ENCODE measurements around the gene PROC. TPM values are rescaled to one million over a fixed set of nuclear protein-coding genes. Genes with fewer than 3 reads are reported as not detected.

PROC gene
- total and polyA plus RNA-seq, 2 of the 8 experiments (the other 6 are each of a cell fraction or from before 2014, with no cell fraction given) = 1.5 to 1.6 TPM

- CTCF ChIA-PET (ENCODE audit: partially characterized antibody) = interaction anchor here (0.9 to 7.4 kb wide), 13 partner anchors 7 to 222 kb away, joined by 3 to 74 read pairs (median 4); no protein-coding TSS in a partner anchor
- H4K5ac ChIP-seq (ENCODE audit: insufficient read length, low read depth, low read length) = no peak overlapping the region
- no peak overlapping the region for H2AFZ ChIP-seq (ENCODE audit: low read length)
- no peak overlapping the region for H2BK20ac ChIP-seq (ENCODE audit: low read length)
- no peak overlapping the region for H3K4me3 ChIP-seq (ENCODE audit: extremely low read depth in 1 of 4, insufficient read depth in 2 of 4, low read depth in 3 of 4, low read length in 4 of 4)
- H3K27me3 ChIP-seq (replicated peaks in 1 of 4; ENCODE audit: control insufficient read depth in 3 of 4, extremely low read depth in 1 of 4, insufficient read depth in 3 of 4, low read length in 3 of 4) = peaks cover 1 to 61% (median 46%) of the 10 kb centered on the region in 4 experiments
- H3K4me2 ChIP-seq (ENCODE audit: insufficient read depth in 1 of 2, low read depth in 2 of 2, low read length in 2 of 2) = no peak overlapping the region
- H3K14ac ChIP-seq (ENCODE audit: insufficient read length) = no peak overlapping the region
- peaks cover 16% of the 10 kb centered on the region for H3K23me2 ChIP-seq (ENCODE audit: low read depth, low read length)
- H3K56ac ChIP-seq (replicated peaks; ENCODE audit: insufficient read length, low read depth, low read length) = no peak overlapping the region
- POLR2A ChIA-PET (ENCODE audit: partially characterized antibody) = no interaction called here
- no peak overlapping the region for H3K18ac ChIP-seq (ENCODE audit: extremely low read depth, low read length)
- H2BK5ac ChIP-seq (ENCODE audit: low read depth, low read length) = no peak overlapping the region
- no peak overlapping the region for H4K91ac ChIP-seq (replicated peaks; ENCODE audit: insufficient read length, low read length)
- H2AK5ac ChIP-seq (ENCODE audit: low read depth, low read length) = no peak overlapping the region
- DNase-seq (ENCODE audit: low read depth in 1 of 2, low spot score in 2 of 2) = no peak
- no peak overlapping the region for H3K4ac ChIP-seq (replicated peaks; ENCODE audit: insufficient read length, low read depth, low read length)
- WGBS, 2 experiments (ENCODE audit: extremely low coverage in 1 of 2, insufficient coverage in 1 of 2, insufficient read length in 1 of 2, insufficient replicate concordance in 2 of 2, low coverage in 1 of 2, low lambda C conversion rate in 2 of 2, missing lambda C conversion rate in 1 of 2) = 88% methylated on average over 14 of the region's 15 CpGs; no CpG with 5 or more reads in 1 of the 2 experiments
- no peak overlapping the region for H2BK120ac ChIP-seq (replicated peaks; ENCODE audit: low read depth, low read length)
- no peak overlapping the region for H2BK12ac ChIP-seq (ENCODE audit: low read depth, low read length)
- H3K9ac ChIP-seq (replicated peaks in 1 of 4; ENCODE audit: extremely low read depth in 1 of 4, low read depth in 3 of 4, low read length in 3 of 4) = no peak overlapping the region
- H4K20me1 ChIP-seq (replicated peaks in 1 of 2; ENCODE audit: control insufficient read depth in 1 of 2, insufficient read depth in 2 of 2, low read length in 2 of 2) = peaks cover 0 to 2% of the 10 kb centered on the region in 2 experiments
- no peak overlapping the region for H2BK15ac ChIP-seq (ENCODE audit: low read length)
- H4K8ac ChIP-seq (ENCODE audit: extremely low read depth, insufficient read depth, low read length) = no peak overlapping the region
- no peaks in the 10 kb centered on the region for H3K9me3 ChIP-seq (ENCODE audit: insufficient read depth in 2 of 2, low read depth in 1 of 2, low read length in 1 of 2)
- H3K23ac ChIP-seq (ENCODE audit: insufficient read length) = no peak overlapping the region
- H3K4me1 ChIP-seq (replicated peaks in 1 of 4; ENCODE audit: control insufficient read depth in 3 of 4, insufficient read depth in 4 of 4, low read length in 3 of 4) = peaks cover 0 to 9% (median 2%) of the 10 kb centered on the region in 4 experiments; a peak in 4 of 7 replicates
- no peaks in the 10 kb centered on the region for H3K36me3 ChIP-seq (ENCODE audit: control insufficient read depth in 2 of 4, insufficient read depth in 4 of 4, low read length in 3 of 4)
- no peaks in the 10 kb centered on the region for H3K79me1 ChIP-seq (ENCODE audit: low read depth, low read length)
- no peak for FAIRE-seq
- no peak overlapping the region for H3K27ac ChIP-seq (ENCODE audit: low read depth, low read length)
- H3K79me2 ChIP-seq (ENCODE audit: control insufficient read depth in 1 of 2, insufficient read depth in 2 of 2, low read length in 2 of 2) = no peaks in the 10 kb centered on the region
Observed at GRCh38 chr2:127419448-127420038, 1.3 kb downstream of the PROC start.
